Measurements from ENCODE around the gene ANP32A. TPM values are rescaled to one million over a fixed set of nuclear protein-coding genes. Genes with fewer than 3 reads are reported as not detected.

Gene ANP32A
- total RNA-seq, 1 experiment from 2014 or later, result 110 TPM

DNA sequence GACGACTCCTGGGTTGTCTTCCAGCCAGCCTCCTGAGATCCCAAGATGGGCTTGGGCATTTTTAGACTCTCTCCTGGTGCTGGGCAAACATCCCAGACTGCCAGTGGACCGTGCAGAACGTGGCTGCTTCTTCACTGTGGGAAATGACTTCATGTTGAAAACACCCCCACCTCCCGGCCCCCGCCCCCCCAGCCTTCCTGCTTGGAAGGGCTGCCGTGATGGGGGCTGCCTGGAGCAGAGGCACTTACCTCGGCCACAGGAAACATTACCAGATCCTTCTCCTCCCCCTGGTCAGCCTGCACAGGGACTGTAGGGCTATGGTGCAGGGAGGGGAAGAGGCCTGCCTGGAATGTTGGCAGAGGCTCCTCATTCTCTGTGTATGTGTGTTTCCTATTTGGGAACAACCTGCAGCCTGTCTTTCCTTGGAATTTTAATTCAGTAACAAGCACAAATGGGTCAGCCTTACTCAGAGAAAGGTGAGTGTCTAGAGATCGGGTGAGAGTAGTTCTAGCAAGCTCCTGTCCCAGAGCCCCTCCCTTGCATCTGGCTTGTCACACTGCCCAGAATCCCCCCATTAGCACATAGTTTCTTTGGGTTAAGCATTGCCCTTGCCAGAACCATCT is 90.8 kb downstream of the ANP32A start:
- no peak overlapping the region for H3K27ac ChIP-seq
- H3K4me1 ChIP-seq (replicated peaks), result no peaks in the 10 kb centered on the region
- H3K9me3 ChIP-seq (replicated peaks), result no peaks in the 10 kb centered on the region
- H3K36me3 ChIP-seq, result no peaks in the 10 kb centered on the region
- H3K4me3 ChIP-seq, result no peak overlapping the region
- no peak for DNase-seq (ENCODE audit: low read depth in 1 of 2, low spot score in 2 of 2)
- H3K27me3 ChIP-seq (replicated peaks), result peaks cover 14% of the 10 kb centered on the region

Other genes starting within 250 kb of the ANP32A start
- not detected in 2 replicates for gene CORO2B, start 241.9 kb downstream of the ANP32A start, total RNA-seq (2014; rRNA removed; shearing (Covaris generic))
- not detected in 2 replicates for gene SPESP1, start 109.6 kb upstream of the ANP32A start, total RNA-seq (2014; rRNA removed; shearing (Covaris generic))
- gene NOX5, start 193.8 kb upstream of the ANP32A start, total RNA-seq (2014; rRNA removed; shearing (Covaris generic)), result not detected in 2 replicates